ENCODE data around the gene SLC17A3.

The SLC17A3 gene

GRCh38 chr6:25835442-25836283, 38.4 kb downstream of the SLC17A3 start:
- peak; percentile 58 for DNase-seq (ENCODE audit: low read depth)

GRCh38 chr6:25834950-25835349, 39.1 kb downstream of the SLC17A3 start:
- no peak for DNase-seq (ENCODE audit: low read depth)

GRCh38 chr6:25833136-25833535, 40.9 kb downstream of the SLC17A3 start:
- DNase-seq (ENCODE audit: low read depth): no peak

- no peak for DNase-seq (ENCODE audit: low read depth)
Measured at GRCh38 chr6:25832670-25833069, 41.4 kb downstream of the SLC17A3 start.

GRCh38 chr6:25832307-25832662, 41.8 kb downstream of the SLC17A3 start:
- DNase-seq (ENCODE audit: low read depth): no peak

- no peak for DNase-seq (ENCODE audit: low read depth)
Measured at GRCh38 chr6:25831532-25832306, 42.3 kb downstream of the SLC17A3 start, which contains the start of gene SLC17A1. Gene SLC17A1, minus strand, starts transcription at chr6:25832052. Its CDS starts 1,495 bp downstream, at chr6:25830557.

- DNase-seq (ENCODE audit: low read depth): no peak
Measured at GRCh38 chr6:25830458-25830857, 43.6 kb downstream of the SLC17A3 start.

GRCh38 chr6:25829375-25829774, 44.7 kb downstream of the SLC17A3 start:
- DNase-seq (ENCODE audit: low read depth): no peak

GRCh38 chr6:25821341-25821740, 52.7 kb downstream of the SLC17A3 start:
- no peak for DNase-seq (ENCODE audit: low read depth)

- no peak for DNase-seq (ENCODE audit: low read depth)
Measured at GRCh38 chr6:25816252-25816651, 57.8 kb downstream of the SLC17A3 start.

GRCh38 chr6:25815194-25815593, 58.8 kb downstream of the SLC17A3 start:
- DNase-seq (ENCODE audit: low read depth): no peak

- no peak for DNase-seq (ENCODE audit: low read depth)
Measured at GRCh38 chr6:25804804-25805203, 69.2 kb downstream of the SLC17A3 start.

- DNase-seq (ENCODE audit: low read depth): no peak
Measured at GRCh38 chr6:25801436-25801835, 72.6 kb downstream of the SLC17A3 start.

Data from amniotic epithelial cell (primary cell).